ENCODE data around the gene PRXL2B. TPM values are rescaled to one million over a fixed set of nuclear protein-coding genes. Genes with fewer than 3 reads are reported as not detected.

Gene PRXL2B
- total and polyA plus RNA-seq, 12 donors: 16.9 to 64.0 (median 30.2) TPM

DNA sequence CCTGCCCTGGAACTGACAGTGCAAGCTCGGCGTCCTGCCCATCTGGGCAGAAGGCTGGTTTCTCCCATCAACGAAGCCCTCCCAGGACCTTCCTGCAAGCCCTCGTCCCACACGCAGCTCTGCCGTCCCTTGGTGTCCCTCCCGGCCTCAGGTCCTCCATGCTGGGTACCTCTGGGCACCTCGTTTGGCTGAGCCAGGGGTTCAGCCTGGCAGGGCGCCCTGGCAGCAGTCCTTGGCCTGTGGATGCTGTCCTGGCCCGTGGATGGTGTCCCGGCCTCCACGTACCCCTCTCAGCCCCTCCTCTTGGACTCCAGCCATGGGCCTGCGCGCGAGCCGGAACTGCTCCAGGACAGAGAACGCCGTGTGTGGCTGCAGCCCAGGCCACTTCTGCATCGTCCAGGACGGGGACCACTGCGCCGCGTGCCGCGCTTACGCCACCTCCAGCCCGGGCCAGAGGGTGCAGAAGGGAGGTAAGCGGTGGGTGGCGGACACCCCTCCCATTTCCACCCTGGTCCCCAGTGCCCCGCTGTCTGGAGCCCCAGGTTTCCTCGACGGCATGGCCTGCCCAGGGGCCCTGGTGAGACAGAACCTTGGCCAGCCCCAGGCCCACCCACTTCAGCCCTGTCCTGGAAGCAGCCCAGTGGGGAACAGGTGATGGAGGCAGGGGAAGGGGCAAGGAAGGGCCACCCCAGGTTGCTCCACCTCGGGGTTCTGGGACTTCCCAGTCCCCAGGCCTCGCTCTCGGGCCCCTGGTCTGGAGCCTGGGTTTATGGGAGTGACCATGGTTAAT, 26.9 kb upstream of the PRXL2B start:
- no peak for DNase-seq
- no peak overlapping the region for H3K27ac ChIP-seq
- H3K4me1 ChIP-seq (replicated peaks in 1 of 2): peaks cover 15 to 29% of the 10 kb centered on the region in 2 donors
- peaks cover 0 to 31% of the 10 kb centered on the region in 2 donors for H3K36me3 ChIP-seq (replicated peaks in 1 of 2)
- H3K27me3 ChIP-seq: no peaks in the 10 kb centered on the region
- H3K9me3 ChIP-seq (replicated peaks in 1 of 3): no peaks in the 10 kb centered on the region
- TF ChIP-seq, protein P1, sequence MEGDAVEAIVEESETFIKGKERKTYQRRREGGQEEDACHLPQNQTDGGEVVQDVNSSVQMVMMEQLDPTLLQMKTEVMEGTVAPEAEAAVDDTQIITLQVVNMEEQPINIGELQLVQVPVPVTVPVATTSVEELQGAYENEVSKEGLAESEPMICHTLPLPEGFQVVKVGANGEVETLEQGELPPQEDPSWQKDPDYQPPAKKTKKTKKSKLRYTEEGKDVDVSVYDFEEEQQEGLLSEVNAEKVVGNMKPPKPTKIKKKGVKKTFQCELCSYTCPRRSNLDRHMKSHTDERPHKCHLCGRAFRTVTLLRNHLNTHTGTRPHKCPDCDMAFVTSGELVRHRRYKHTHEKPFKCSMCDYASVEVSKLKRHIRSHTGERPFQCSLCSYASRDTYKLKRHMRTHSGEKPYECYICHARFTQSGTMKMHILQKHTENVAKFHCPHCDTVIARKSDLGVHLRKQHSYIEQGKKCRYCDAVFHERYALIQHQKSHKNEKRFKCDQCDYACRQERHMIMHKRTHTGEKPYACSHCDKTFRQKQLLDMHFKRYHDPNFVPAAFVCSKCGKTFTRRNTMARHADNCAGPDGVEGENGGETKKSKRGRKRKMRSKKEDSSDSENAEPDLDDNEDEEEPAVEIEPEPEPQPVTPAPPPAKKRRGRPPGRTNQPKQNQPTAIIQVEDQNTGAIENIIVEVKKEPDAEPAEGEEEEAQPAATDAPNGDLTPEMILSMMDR (IDR thresholded peaks at IDR 0.05): no peak
- no peak for TF ChIP-seq POLR2A (IDR thresholded peaks at IDR 0.05)
- 86 to 88% (median 87%) methylated on average over 3 to 35 of the region's 35 CpGs; no CpG with 5 or more reads in 1 of the 4 donors for WGBS, 4 donors
- no peak overlapping the region for H3K4me3 ChIP-seq
- intact Hi-C loops (cut with DNase I): no loop called here

DNA sequence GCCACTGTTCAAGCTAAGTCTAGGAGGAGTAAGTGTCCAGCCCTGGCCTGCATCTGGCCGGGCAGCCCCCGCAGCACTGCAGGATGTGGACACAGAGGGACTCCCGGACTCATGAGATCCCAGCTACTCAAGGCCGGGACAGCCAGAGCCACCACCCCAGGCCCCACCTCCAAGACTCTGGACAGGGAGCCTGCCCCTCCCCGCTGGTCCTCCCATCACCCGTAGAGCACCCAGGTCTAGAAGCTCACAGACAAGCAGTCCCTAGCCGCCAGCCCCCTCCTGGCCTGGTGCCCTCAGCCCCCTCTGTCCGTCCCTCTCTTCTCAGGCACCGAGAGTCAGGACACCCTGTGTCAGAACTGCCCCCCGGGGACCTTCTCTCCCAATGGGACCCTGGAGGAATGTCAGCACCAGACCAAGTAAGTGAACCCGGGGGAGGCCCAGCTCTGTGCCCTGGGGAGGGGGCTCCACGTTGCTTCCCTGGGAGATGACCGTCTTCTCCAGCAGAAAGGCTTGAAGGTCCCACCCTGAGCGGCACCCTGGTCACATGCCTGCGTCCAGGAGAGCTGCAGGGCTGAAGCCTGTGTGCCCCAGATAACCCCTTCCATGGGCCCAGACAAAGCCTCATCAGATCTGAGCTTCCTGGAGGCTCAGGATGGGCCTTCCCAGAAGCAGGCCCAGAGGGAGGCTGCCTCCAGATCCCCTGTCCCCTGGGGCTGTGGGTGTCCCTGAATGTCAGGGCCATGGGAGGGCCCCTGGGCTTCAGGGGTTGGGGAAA, 26.1 kb upstream of the PRXL2B start:
- intact Hi-C loops (cut with DNase I): no loop called here
- WGBS, 4 donors: 90 to 92% (median 91%) methylated on average over 7 to 15 of the region's 15 CpGs
- no peaks in the 10 kb centered on the region for H3K9me3 ChIP-seq (replicated peaks in 1 of 3)
- peaks cover 0 to 31% of the 10 kb centered on the region in 2 donors for H3K36me3 ChIP-seq (replicated peaks in 1 of 2)
- TF ChIP-seq, protein P1 (IDR thresholded peaks at IDR 0.05): no peak
- TF ChIP-seq POLR2A (IDR thresholded peaks at IDR 0.05): no peak
- no peak overlapping the region for H3K27ac ChIP-seq
- H3K4me1 ChIP-seq (replicated peaks in 1 of 2): peaks cover 10 to 21% of the 10 kb centered on the region in 2 donors
- no peaks in the 10 kb centered on the region for H3K27me3 ChIP-seq
- H3K4me3 ChIP-seq: no peak overlapping the region
- no peak for DNase-seq

DNA sequence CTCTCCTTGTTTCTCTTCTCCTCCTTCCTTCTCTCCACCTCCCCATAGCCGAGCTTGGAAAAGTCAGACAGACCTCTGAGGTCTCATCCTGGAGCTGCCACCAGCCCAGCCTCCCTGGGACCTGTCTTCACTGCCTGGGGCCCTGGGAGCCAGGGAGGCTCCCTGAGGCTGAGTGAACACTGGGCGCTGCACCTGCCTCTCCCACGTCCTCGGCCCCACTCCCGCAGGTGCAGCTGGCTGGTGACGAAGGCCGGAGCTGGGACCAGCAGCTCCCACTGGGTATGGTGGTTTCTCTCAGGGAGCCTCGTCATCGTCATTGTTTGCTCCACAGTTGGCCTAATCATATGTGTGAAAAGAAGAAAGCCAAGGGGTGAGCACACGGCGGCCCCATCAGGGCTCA, 25.1 kb upstream of the PRXL2B start:
- WGBS, 4 donors: 57 to 94% (median 90%) methylated on average over 1 to 11 of the region's 11 CpGs
- DNase-seq: no peak
- peaks cover 6 to 16% of the 10 kb centered on the region in 2 donors for H3K4me1 ChIP-seq (replicated peaks in 1 of 2)
- H3K27me3 ChIP-seq: no peaks in the 10 kb centered on the region
- H3K9me3 ChIP-seq (replicated peaks in 1 of 3): no peaks in the 10 kb centered on the region
- no peak overlapping the region for H3K27ac ChIP-seq
- H3K36me3 ChIP-seq (replicated peaks in 1 of 2): peaks cover 0 to 31% of the 10 kb centered on the region in 2 donors
- TF ChIP-seq POLR2A (IDR thresholded peaks at IDR 0.05): no peak
- TF ChIP-seq, protein P1 (IDR thresholded peaks at IDR 0.05): no peak
- no peak overlapping the region for H3K4me3 ChIP-seq
- intact Hi-C loops (cut with DNase I): no loop called here

All from adrenal gland (tissue), 12 donors.